Endothelial cell of umbilical vein (primary cell): Measurements from ENCODE around the gene TRAPPC6A. TPM values are rescaled to one million over a fixed set of nuclear protein-coding genes. Genes with fewer than 3 reads are reported as not detected.

Experiments used
- BruUV-seq: library from RNA; stranded (reverse); fragments of 400-500 nt; replicated peaks from 2 replicates; lab custom pipeline; 2021; lab: Mats Ljungman, UMichigan
- CTCF ChIA-PET: fragments of 300-600, 350-600 bp; sonication (Branson Sonifier 250); formaldehyde crosslinking; loops from one replicate; lab custom pipeline; 2021; ENCODE audit warnings: antibody characterized with exemption, inconsistent platforms; lab: Charles Lee
- POLR2A ChIA-PET: fragments of 300-600, 350-600 bp; sonication (Branson Sonifier 250); formaldehyde crosslinking; loops from one replicate; lab custom pipeline; 2021; ENCODE audit warnings: antibody characterized with exemption, inconsistent platforms; lab: Charles Lee
- DNase-seq: peaks from one replicate; pipeline ENCODE4 v3.0.0-alpha.2; 2011; ENCODE audit warnings: low read depth, low spot score
- FAIRE-seq: peaks from 2 replicates; lab custom pipeline; 2011; peaks lifted over from hg19 to GRCh38; lab: Jason Lieb, UNC
- H2AFZ ChIP-seq: 2 replicates; pipeline ENCODE4 v1.6.0; 2012; ENCODE audit warnings: low read depth, low read length, control low read depth, inconsistent platforms
- H3K27ac ChIP-seq: 2 replicates; pipeline ENCODE4 v1.5.1; 2011; ENCODE audit warnings: low read depth, mild to moderate bottlenecking, control low read depth, low read length, moderate library complexity; ENCODE audit not compliant: insufficient read depth
- H3K27me3 ChIP-seq, 2 experiments: 2 replicates each; pipeline versions ENCODE4 v1.6.0 to v1.6.1; 2011; ENCODE audit warnings: low read length in 2 of 2, mixed read lengths in 1 of 2; ENCODE audit not compliant: control insufficient read depth in 2 of 2, insufficient read depth in 2 of 2
- H3K36me3 ChIP-seq, 2 experiments: 2 replicates in 1 of 2; 3 replicates in 1 of 2; pipeline ENCODE4 v1.5.1; 2011; ENCODE audit warnings: low read length in 2 of 2, mild to moderate bottlenecking in 1 of 2, moderate library complexity in 1 of 2; ENCODE audit not compliant: control insufficient read depth in 2 of 2, insufficient read depth in 2 of 2; ENCODE audit errors: extremely low read depth in 1 of 2
- H3K4me1 ChIP-seq: 3 replicates; pipeline ENCODE4 v1.5.1; 2011; ENCODE audit warnings: mild to moderate bottlenecking, low read length; ENCODE audit not compliant: control insufficient read depth, insufficient read depth; ENCODE audit errors: extremely low read depth
- H3K4me2 ChIP-seq: 2 replicates; pipeline ENCODE4 v1.6.1; 2011; ENCODE audit warnings: low read length, control low read depth, mixed read lengths; ENCODE audit not compliant: insufficient read depth
- H3K4me3 ChIP-seq, 3 experiments: fragments of 200-600 bp in 1 of 3; sonication (generic), shearing (Covaris generic) in 1 of 3; replicated peaks in 1 of 3; 2 replicates each; pipeline ENCODE4 v1.5.1; 2011 to 2016; ENCODE audit warnings: control low read depth in 3 of 3, low read length in 3 of 3, mild to moderate bottlenecking in 2 of 3, inconsistent platforms in 1 of 3, low read depth in 1 of 3, moderate library complexity in 1 of 3; ENCODE audit not compliant: insufficient read depth in 1 of 3
- H3K79me2 ChIP-seq: 2 replicates; pipeline ENCODE4 v1.6.0; 2012; ENCODE audit warnings: low read length, inconsistent platforms; ENCODE audit not compliant: control insufficient read depth, insufficient read depth
- H3K9ac ChIP-seq: replicated peaks from 2 replicates; pipeline ENCODE3; 2011; ENCODE audit warnings: low read length, control low read depth; ENCODE audit not compliant: insufficient read depth; ENCODE audit errors: extremely low read depth
- H3K9me1 ChIP-seq: replicated peaks from 3 replicates; pipeline ENCODE4 v1.6.0; 2011; ENCODE audit warnings: mild to moderate bottlenecking, low read length; ENCODE audit not compliant: control insufficient read depth, insufficient read depth; ENCODE audit errors: extremely low read depth
- H3K9me3 ChIP-seq: replicated peaks from 2 replicates; pipeline ENCODE4 v1.5.1; 2012; ENCODE audit warnings: low read length, inconsistent platforms; ENCODE audit not compliant: control insufficient read depth, insufficient read depth
- H4K20me1 ChIP-seq: replicated peaks from 2 replicates; pipeline ENCODE3; 2011; ENCODE audit warnings: mild to moderate bottlenecking, low read length; ENCODE audit not compliant: control insufficient read depth, insufficient read depth; ENCODE audit errors: extremely low read depth
- EZH2 ChIP-seq: IDR thresholded peaks from 2 replicates; pipeline ENCODE4 v1.6.1; 2012; ENCODE audit warnings: borderline replicate concordance, low read depth, mild to moderate bottlenecking, moderate library complexity, low read length, inconsistent platforms; ENCODE audit not compliant: severe bottlenecking
- FOS ChIP-seq: IDR thresholded peaks from 2 replicates; pipeline ENCODE4 v1.6.1; 2011; ENCODE audit warnings: mild to moderate bottlenecking, low read length, moderate library complexity, borderline replicate concordance; ENCODE audit not compliant: insufficient read depth
- GATA2 ChIP-seq: IDR thresholded peaks from 2 replicates; pipeline ENCODE4 v1.7.0; 2011; ENCODE audit warnings: low read depth, mild to moderate bottlenecking, moderate library complexity, mixed read lengths, low read length; ENCODE audit not compliant: insufficient read length, insufficient read depth
- JUN ChIP-seq: IDR thresholded peaks from 2 replicates; pipeline ENCODE4 v1.6.1; 2011; ENCODE audit warnings: borderline replicate concordance, low read depth; ENCODE audit not compliant: insufficient read length, insufficient read depth
- MYC ChIP-seq: IDR thresholded peaks from one replicate; pipeline ENCODE4 v1.6.1; 2011; ENCODE audit warnings: mild to moderate bottlenecking, low read depth, low read length
- POLR2A ChIP-seq: IDR thresholded peaks from 2 replicates; pipeline ENCODE4 v1.6.1; 2012; ENCODE audit warnings: low read depth, mild to moderate bottlenecking, control low read depth, low read length
- POLR2AphosphoS5 ChIP-seq: IDR thresholded peaks from 2 replicates; pipeline ENCODE4 v1.6.1; 2012; ENCODE audit warnings: low read depth, mild to moderate bottlenecking, control low read depth, low read length, moderate library complexity; ENCODE audit not compliant: insufficient read depth
- dilution Hi-C: fragments of 300-500 bp; cut with MboI; formaldehyde crosslinking; loops from one replicate; pipeline ENCODE4 v1.15.0; 2019; ENCODE audit warnings: low sequenced_read_pairs; ENCODE audit not compliant: extremely low pct_ligation_motif_present
- intact Hi-C: fragments of 100-400 bp; cut with micrococcal nuclease; formaldehyde crosslinking; loops from one replicate; pipeline ENCODE4 v1.10.0; 2022
- polyA plus RNA-seq, 4 experiments: library from polyadenylated mRNA; depleted of rRNA in 3 of 4; stranded (reverse) in 3 of 4; unstranded in 1 of 4; fragments of >200 nt; gene quantifications; 2 replicates each; pipeline versions ENCODE4 v1.2.1 to v1.2.3, GENCODE V29; 2011 to 2012; ENCODE audit warnings: missing spikeins in 1 of 4
- total RNA-seq: library from RNA; stranded (reverse); gene quantifications from 2 replicates; pipeline ENCODE4 v1.2.3, GENCODE V29; 2021
- TF ChIP-seq, protein P1 (sequence below): IDR thresholded peaks from 2 replicates; pipeline ENCODE4 v1.6.1; 2011; ENCODE audit not compliant: insufficient read depth, insufficient read length
- TF ChIP-seq, protein P2 (sequence below), 2 donors: IDR thresholded peaks; 1 replicate in 1 of 2; 2 replicates in 1 of 2; pipeline ENCODE4 v1.5.1; 2011; ENCODE audit warnings: low read length in 2 of 2, mild to moderate bottlenecking in 2 of 2, moderate library complexity in 2 of 2, control low read depth in 1 of 2, inconsistent platforms in 1 of 2, low read depth in 1 of 2; ENCODE audit not compliant: insufficient read depth in 1 of 2; ENCODE audit errors: extremely low read depth in 1 of 2

The TRAPPC6A gene
- total and polyA plus RNA-seq, 2 donors (not counting 3 experiments of a cell fraction or from before 2014, with no cell fraction given) = 18.1 to 45.4 TPM

DNA sequence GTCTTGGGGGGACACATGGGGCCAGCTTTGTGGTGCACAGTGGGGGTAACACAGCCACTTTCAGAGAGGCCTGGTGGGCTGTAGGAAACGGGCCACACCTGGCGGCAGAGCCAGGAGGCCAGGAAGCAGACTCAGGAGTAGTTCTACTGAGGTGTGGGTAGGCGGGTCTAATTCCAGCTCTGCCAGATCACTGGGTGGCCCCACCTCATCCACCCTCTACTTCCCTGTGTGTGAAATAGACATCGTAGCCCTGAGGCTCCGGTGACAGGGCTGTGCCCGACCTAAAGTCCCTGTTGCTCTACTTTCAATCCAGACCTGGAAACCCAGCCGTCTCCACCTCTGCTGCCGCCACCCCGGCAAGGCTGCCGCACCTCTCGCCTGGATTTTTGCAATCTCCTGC lies 21.3 kb downstream of the TRAPPC6A start:
- no peak overlapping the region for H3K9ac ChIP-seq
- H3K4me2 ChIP-seq = no peak overlapping the region
- no peaks in the 10 kb centered on the region for H3K9me3 ChIP-seq
- no peaks in the 10 kb centered on the region for H3K9me1 ChIP-seq
- TF ChIP-seq POLR2A = no peak
- no peak for TF ChIP-seq GATA2
- no peak for TF ChIP-seq POLR2AphosphoS5
- no peak for TF ChIP-seq FOS
- TF ChIP-seq EZH2 = no peak
- TF ChIP-seq, protein P1, sequence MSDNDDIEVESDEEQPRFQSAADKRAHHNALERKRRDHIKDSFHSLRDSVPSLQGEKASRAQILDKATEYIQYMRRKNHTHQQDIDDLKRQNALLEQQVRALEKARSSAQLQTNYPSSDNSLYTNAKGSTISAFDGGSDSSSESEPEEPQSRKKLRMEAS = no peak
- TF ChIP-seq MYC = no peak
- TF ChIP-seq, protein P2, sequence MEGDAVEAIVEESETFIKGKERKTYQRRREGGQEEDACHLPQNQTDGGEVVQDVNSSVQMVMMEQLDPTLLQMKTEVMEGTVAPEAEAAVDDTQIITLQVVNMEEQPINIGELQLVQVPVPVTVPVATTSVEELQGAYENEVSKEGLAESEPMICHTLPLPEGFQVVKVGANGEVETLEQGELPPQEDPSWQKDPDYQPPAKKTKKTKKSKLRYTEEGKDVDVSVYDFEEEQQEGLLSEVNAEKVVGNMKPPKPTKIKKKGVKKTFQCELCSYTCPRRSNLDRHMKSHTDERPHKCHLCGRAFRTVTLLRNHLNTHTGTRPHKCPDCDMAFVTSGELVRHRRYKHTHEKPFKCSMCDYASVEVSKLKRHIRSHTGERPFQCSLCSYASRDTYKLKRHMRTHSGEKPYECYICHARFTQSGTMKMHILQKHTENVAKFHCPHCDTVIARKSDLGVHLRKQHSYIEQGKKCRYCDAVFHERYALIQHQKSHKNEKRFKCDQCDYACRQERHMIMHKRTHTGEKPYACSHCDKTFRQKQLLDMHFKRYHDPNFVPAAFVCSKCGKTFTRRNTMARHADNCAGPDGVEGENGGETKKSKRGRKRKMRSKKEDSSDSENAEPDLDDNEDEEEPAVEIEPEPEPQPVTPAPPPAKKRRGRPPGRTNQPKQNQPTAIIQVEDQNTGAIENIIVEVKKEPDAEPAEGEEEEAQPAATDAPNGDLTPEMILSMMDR (IDR thresholded peaks at IDR 0.05; ENCODE audit: extremely low read depth in 1 of 2, insufficient read depth in 1 of 2, low read depth in 1 of 2, low read length in 2 of 2) = no peak
- no peak for TF ChIP-seq JUN
- H2AFZ ChIP-seq = no peak overlapping the region
- dilution Hi-C loops = no loop called here
- FAIRE-seq (no peak), DNase-seq (no peak)
- H3K4me1 ChIP-seq = peaks cover 21% of the 10 kb centered on the region
- intact Hi-C loops = no loop called here
- no peaks in the 10 kb centered on the region for H3K36me3 ChIP-seq
- ChIA-PET POLR2A (no interaction called here), CTCF (no interaction called here)
- BruUV-seq = no TSS peak
- H3K79me2 ChIP-seq = no peaks in the 10 kb centered on the region
- no peaks in the 10 kb centered on the region for H4K20me1 ChIP-seq
- H3K4me3 ChIP-seq = no peak overlapping the region
- H3K27ac ChIP-seq = no peak overlapping the region
- peaks cover 4 to 14% of the 10 kb centered on the region in 2 experiments for H3K27me3 ChIP-seq
